Activated naive CD4-positive, alpha-beta T cell treated with anti-CD3 and anti-CD28 coated beads, Interleukin-2, amount 50 U/mL, for 16 hours (primary cell): ENCODE measurements around the gene EIF4G1.

Experiments used
- DNase-seq: peaks from one replicate; pipeline ENCODE4 v3.0.0-alpha.2; 2020

The EIF4G1 gene

DNA sequence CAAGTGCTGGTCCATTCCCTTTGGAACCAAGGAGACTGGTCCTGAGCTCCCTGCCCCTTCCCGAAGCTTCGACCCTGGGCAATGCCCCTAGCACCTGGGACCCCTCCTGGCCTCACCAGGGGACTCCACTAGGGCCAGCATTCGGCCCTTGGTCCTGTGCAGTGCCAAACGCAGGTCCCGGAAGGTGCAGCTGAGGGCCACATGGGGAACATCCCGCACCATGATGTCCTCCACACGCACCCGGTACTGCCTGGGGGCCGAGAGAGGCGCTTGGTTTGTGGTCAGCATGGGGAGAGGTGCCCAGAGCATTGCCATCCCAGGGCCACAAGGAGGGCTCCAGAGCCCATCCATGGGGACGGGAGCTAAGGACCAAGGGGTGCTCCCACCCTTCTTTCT lies 39.1 kb downstream of the EIF4G1 start:
- no peak for DNase-seq

GRCh38 chr3:184354121-184354728 lies 39.8 kb downstream of the EIF4G1 start:
- DNase-seq = peak; percentile 70

- DNase-seq = no peak
These were observed 40.3 kb downstream of the EIF4G1 start for GRCh38 chr3:184354754-184355153.

- DNase-seq = no peak
These were observed 41.0 kb downstream of the EIF4G1 start for GRCh38 chr3:184355261-184356040.

- no peak for DNase-seq
These were observed 43.1 kb downstream of the EIF4G1 start for GRCh38 chr3:184357248-184358123.

DNA sequence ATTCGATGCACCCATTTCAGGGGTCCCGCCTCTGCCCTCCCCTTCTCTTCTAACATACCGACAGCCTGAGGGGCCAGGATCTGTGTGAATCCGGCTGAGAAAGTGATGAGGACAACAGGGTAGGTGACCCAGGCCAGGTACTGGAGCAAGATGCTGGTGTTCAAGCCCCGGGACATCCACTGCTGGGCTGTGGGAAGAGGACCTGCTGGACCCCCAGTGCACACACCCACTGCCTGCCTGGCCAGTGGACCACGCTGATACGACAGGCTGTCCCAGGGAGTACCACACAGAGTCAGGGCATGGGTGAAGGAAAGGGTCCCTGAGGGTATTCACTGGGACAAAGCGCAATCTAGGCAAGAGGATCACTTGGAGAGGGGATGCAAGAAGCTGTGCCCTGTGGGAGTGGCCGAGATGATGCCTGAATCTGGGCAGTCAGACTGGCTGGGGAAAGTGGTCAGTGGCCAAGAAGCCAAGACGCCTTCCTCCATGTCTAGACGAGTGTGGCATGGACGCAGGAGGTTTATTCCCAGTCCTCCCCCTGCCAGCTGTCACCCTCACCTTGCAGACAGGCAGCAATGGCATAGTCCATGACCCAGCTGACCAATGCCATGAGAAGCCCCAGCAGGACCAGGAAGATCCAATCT lies 43.8 kb downstream of the EIF4G1 start:
- no peak for DNase-seq

GRCh38 chr3:184358921-184359350 lies 44.5 kb downstream of the EIF4G1 start:
- DNase-seq = no peak

DNA sequence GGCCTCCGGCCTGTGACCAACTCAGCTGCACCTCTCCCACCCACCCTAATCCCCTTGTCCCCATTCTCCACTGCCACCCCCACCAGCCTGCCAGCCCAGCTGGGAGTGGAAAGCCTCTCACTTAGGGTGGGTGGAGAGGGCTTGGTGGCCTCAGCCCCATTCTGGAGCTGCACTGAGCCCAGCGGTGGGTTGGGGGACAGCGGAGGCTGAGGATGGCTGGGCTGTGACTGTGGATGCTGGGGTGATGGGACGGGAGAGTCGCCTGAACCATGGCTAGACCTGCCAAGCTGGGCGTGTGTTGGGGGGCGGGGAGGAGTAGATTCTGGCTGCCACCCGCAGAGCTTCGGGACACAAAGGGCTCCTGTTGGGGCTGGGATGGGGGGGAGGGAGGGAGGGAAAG lies 45.2 kb downstream of the EIF4G1 start:
- DNase-seq = no peak

DNA sequence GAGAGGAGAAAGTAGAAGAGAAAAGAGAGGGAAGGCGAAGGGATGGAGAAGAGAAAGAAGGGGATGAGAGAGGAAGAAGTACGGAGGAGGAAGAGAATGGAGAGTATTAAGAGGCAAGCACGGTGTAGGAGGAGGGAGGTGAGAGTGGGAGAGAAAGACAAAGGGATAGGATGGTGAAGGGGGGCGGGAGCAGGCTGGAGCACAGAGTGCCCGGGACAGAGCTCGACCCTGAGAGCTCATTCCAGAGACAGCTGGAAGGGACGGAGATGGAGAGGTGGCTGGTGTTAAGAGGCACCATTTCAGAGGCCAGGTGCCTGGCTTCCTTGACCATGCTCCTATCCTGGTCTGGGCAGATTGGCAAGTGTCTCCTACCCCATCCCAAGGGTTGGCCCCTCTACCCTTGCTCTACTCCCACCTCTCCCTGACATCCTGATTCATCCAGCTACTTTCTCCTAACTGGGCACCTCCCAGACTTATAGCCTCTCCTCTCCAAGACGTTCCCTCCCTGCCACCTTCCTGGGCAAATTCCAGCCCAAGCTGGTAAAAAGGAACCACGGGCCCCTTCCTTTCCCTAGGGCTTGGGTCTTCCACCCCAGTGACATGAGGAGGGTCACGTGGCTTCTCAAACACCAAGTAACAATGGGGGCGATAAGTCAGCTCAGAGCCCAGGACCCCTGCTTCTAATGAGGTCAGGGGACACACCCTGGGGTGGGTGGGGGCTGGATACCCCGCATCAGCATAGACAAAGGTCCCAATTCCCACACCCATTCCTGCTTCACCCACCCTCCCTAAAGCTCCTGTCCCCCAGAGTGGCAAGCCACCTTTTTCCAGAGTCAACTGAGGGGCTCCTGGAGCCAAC lies 45.9 kb downstream of the EIF4G1 start:
- DNase-seq = no peak

DNA sequence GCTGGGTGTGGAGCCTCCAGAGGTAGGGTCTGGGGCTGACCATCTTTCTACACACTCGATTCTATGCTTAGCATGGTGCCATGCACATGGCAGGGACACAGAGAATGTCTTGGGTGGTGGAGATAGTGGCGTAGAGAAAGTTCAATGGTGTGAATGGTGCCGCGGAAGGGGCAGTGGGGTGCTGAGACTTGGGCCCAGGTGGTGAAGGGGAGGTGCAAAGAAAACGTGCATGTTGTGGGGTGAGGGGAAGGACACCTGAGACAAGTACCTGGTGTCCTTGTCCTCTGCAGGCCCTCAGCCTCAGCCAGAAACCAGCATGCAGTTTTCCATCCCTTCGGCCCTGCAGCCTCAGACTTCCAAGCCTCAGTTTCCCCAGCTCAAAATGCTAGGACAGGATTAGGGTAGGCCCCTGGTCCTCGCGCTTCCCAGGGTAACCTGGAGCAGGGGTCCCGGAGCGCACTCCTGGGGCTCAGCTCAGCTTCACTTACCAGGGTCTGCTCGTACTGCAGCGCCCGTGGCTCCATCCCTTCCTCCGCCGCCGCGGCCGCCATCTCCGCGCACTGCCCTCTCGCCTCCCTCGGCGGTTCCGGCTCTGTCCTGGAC lies 46.6 kb downstream of the EIF4G1 start:
- no peak for DNase-seq

DNA sequence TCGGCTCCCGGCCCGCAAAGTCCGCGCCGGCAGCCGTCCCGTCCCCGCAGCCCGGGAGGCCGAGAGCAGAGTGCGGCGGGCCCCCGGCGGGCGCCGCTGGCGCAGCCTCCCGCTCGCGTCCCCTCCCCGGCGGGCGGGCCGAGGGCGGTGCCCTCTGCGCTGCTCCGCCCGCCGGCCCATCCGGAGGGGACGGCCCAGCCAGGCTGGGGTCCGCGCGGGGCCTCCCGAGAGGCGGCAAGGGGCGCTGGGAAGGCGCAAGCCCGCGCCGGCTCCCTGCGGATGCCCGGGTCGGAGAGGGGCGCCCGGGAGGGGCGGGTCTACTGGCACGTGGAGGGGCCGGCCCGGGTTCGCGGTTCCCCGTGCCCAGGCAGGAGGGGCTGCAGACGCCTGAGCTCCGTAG lies 47.1 kb downstream of the EIF4G1 start, which contains the start of the genes CLCN2 and POLR2H:
TSS of gene CLCN2 (minus strand) at position 74 of the 400 bp plus-strand sequence. CDS start 126 bp downstream, outside the sequence.
TSS of gene POLR2H (plus strand) at position 179 of the 400 bp plus-strand sequence. CDS start 1,783 bp downstream, outside the sequence.
- peak; percentile 58 for DNase-seq

DNA sequence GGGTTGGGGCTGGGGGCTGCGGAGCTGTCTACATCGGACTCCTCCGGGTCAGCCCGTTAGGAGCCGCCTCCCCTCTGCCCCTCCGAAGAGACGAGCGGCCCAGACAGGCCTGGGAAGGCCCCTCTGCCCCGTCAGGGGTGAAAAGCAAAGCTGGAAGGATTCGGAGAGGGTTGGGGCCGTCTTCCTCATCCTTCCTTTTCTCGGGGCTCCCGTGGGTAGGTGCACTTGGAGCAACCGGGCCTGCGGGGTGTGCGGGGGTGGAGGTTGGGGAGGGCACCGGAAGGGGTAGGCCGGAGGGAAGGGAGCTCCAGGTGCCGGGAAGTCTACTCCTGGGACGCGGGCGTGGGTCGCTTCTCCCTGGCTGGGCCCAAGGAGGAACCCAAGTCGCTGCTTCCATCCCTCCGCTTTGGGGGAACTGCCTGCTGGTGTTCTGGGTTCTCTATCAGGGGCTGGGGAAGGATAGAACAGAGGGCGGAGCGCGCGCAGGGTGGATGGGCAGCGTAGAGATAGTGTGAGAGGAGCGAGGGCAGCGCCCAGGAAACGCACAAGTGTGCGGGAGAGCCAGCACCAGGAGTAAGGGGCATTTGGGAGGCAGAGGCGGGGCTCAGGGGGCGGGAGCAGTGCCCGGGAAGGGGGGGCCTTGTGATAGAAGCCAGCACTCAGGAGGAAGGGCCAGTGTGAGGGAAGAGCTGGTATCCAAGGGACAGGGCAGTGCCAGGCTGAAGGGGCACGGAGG lies 47.7 kb downstream of the EIF4G1 start:
- DNase-seq = peak; percentile 52

- DNase-seq = peak; percentile 90
These were observed 48.5 kb downstream of the EIF4G1 start for GRCh38 chr3:184362668-184363546.

- DNase-seq = no peak
These were observed 52.3 kb downstream of the EIF4G1 start for GRCh38 chr3:184366619-184367289.

DNA sequence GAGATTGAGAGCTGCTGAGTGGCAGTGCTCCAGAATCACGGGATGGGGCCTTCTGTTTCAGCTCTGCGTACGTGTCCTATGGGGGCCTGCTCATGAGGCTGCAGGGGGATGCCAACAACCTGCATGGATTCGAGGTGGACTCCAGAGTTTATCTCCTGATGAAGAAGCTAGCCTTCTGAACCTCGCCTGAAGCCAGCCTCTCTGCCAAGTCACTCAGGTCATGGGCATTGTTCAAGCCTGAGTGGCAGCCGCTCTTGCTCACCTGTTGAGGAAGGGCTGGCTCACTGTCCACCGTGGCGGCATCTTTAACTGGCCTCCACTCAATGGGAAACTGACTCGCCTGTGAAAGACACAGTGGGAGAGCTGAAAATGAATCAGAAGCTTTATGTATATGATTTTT lies 53.7 kb downstream of the EIF4G1 start:
- no peak for DNase-seq

DNA sequence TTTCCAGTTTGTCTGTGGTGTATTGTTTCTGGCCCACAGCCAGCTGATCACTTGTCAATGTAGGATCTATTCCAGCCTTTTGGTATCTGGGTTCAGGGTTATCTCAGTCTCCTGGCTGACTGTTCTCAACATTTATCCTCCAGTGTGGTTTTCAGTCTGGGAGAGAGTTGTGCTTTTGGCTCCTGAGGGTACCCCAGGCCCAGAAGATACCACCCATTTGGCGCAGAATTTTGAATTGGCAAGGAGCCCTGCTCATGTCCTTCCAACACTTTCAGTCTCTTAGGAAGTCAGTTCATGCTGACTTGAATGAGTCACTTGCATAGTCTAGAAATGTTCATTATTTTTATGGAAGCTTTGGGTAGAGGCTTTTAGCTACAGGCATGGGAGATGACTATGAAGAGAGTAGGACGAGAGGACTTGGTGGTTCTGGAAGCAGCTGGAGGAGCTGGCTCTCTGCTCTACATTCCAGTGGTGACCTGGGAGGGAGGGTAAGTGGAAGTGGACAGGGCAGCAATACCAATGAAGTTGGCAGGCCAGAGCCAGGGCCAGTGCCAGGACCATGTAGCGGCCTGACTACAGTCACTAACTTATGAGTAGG lies 54.3 kb downstream of the EIF4G1 start:
- DNase-seq = no peak

- peak; percentile 62 for DNase-seq
These were observed 57.2 kb downstream of the EIF4G1 start for GRCh38 chr3:184371570-184372018.

- DNase-seq = no peak
These were observed 58.0 kb downstream of the EIF4G1 start for GRCh38 chr3:184372296-184372821.
